Limb (tissue), 2 donors: ENCODE data around the gene FZR1.

ENCODE experiments used
- DNase-seq, 2 donors: peaks; one replicate each; pipeline ENCODE4 v3.0.0-alpha.2; 2016; ENCODE audit errors: extremely low spot score in 2 of 2

Gene FZR1

DNA sequence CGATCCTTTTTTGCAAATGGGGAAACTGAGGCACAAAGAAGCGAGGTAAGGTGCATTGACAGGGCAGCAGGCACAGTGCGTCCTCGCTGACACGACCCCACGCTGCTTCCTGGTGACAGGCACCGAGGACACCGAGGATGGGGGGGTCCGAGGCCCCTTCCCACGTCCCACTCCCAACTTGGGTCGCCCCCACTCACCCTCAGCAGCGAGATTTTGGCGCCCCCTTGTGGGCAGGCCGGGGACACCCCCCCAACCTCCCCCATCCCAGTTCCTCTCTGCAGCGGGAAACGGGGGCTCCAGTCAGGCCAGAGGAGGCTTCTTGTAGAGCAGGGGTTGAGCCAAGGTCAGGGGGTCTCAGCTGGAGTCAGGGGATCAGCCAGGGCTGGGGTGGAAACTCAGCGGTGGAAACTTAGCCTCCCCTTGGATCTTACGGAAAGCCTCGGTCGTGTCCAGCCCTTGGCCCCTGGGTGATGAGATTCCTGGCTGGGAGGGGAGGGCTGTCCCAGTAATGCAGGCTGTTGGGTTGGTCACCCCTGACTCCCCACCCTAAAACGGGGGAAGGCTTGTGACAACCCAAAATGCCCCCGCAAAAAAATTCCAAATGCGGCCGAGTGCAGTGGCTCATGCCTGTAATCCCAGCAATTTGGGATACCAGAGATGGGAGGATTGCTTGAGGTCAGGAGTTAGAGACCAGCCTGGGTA is 34.0 kb upstream of the FZR1 start:
- peak in 1 of 2 donors; percentile 75 for DNase-seq

DNA sequence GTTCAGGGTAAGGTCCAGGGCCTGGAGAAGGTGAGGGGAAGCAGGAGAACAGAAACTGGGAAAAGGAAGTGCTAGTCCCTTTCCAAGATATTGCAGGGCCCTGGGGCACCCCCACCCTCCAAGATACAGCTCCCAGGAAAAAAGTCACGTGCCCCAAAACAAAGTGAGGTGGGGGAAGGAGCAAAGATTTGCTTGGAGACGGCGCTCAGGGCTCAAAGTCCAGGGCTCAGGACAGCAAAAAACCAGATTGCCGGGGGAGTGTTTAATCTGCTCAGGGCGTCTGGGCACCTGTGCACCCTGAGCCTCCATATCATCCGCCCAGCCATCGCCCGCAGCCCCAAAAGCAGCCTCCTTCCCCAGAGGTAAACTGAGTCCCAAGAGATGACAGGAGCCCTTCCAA is 32.1 kb upstream of the FZR1 start:
- DNase-seq, result no peak

DNA sequence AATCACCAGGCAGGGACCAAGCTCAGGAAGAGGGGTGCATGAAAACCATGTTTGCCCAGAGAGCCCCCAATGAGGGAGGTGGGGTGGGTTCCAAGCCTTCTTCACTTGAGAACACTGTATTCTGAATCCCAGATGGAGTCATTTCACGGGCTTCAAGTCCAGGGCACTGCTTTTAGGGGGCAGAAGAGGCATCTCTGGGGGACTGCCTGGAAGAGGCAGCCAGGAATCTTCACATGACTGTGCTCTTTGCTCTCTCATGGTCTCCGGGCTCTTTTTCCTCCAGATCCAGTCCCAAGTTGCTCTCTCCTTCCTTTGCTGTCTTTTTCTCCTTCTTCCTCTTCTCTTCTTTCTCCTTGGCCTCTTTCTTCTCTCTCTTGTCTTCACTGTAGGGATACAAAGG is 31.5 kb upstream of the FZR1 start:
- DNase-seq, result no peak

DNA sequence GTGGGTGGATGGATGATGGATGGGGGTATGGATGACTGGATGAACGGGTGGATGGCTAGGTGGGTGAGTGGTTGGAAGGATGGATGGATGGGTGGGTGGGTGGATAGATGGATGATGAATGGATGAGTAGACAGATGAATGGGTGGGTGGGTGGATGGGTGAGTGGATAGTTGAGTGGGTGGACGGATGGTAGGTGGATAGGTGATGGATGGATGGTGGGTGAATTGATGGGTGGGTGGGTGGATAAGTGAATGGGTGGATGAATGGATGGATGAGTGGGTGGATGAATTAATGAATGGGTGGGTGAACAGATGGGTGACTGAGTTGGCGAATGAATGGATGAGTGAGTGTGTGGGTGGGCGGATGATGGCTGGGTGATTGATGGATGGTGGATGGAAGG is 30.7 kb upstream of the FZR1 start:
- DNase-seq, result no peak

DNA sequence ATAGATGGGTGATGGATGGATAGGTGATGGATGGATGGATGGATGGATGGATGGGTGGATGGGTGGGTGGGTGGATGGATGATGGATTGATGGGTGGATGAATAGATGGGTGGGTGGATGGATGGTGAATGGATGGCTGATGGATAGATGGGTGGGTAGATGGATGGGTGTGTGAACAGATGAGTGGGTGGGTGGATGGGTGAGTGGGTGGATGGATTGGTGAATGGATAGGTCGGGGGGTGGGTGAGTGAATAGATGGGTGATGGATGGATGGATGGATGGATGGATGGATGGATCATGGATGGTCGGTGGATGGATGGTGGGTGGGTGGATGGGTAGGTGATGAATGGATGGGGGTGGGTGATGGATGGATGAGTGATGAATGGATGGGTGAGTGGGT is 29.3 kb upstream of the FZR1 start:
- no peak for DNase-seq

DNA sequence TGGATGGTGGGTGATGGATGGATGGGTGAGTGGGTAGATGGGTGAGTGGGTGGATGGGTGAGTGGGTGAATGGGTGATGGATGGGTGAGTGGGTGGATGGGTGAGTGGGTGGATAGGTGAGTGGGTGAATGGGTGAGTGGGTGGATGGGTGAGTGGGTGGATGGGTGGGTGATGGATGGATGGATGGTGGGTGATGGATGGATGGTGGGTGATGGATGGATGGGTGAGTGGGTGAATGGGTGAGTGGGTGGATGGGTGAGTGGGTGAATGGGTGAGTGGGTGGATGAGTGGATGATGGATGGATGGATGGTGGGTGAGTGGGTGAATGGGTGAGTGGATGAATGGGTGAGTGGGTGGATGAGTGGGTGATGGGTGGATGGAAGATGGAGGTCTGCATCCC is 28.6 kb upstream of the FZR1 start:
- DNase-seq, result no peak

DNA sequence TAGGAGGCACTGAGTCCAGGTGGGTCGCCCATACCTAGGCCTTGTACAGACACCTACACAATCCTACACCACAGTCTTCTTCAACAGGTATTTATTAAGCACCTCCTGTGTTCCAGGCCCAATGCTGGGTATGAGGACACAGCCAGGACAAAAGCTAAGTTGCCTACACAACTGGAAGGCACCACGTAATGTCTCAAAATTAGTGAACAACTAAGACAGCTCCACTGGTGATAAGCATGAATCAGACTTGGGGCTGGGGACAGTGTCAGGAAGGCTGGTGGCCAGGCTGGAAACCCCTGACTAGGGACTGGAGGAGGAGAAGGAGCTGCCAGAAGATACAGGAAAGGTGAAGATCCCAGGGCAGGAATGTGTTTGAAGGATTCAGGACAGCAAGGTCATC is 28.2 kb upstream of the FZR1 start:
- no peak for DNase-seq

DNA sequence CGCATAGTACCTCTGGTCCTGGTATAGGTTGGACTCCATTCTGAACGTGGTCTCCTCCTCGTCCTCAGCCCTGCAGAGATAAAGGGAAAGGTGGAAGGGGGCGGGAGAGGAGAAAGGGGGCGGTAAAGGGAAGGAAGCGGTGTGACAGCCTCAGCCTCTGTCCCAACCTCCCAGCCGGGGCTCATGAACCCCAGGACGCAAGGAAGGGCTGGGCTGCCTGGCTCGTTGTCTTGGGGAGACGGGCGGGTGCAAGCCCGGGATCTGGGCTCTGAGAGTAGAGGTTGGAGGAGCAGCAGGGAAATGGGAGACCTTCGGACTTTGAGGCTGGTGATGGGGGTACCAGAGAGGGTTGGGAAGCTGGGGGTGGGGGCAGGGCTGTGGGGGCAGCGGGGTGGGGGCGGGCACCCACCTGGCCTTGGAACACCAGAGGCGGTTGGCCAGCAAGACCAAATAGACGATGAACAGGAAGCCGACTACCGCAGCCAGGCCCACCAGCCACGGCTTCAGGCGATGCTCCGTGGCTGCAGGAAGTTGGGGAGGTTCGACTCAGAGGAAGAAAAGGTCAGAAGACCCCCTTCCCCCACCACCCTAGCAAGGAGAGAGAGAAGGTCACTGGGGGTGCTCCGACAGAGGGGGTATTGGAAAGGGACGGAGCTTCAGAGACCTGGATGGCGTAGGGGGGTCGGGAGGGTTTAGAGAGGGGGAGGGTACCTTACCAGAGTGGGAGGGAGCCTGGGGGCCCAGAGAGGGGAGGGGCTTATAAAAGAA is 27.5 kb upstream of the FZR1 start:
- DNase-seq, result no peak

DNA sequence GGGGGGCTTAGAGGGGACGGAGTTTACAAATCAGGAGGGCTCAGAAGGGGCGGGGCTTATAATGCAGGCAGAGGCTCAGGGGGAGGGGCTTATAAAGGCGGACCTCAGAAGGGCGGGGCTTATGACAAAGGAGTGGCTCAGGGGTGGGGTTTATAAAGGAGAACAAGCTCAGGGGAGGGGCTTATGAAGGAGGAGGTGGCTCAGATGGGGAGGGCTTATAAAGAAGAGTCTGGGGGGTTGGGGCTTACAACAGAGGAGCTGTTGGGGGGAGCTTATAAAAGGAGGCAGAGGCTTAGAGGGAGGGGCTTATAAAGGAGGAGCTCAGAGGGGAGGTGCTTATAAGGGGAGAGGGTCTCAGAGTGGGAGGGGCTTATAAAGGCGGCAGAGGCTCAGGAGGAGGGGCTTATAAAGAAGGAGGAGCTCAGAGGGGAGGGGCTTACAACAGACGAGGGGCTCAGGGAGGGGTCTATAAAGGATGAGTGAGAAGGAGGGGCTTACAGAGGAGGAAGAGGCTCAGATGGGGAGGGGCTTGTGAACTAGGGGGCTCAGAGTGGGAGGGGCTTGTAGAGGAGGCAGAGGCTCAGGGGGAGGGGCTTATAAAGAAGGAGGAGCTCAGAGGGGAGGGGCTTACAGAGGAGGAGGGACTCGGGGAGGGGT is 26.8 kb upstream of the FZR1 start:
- DNase-seq, result no peak

DNA sequence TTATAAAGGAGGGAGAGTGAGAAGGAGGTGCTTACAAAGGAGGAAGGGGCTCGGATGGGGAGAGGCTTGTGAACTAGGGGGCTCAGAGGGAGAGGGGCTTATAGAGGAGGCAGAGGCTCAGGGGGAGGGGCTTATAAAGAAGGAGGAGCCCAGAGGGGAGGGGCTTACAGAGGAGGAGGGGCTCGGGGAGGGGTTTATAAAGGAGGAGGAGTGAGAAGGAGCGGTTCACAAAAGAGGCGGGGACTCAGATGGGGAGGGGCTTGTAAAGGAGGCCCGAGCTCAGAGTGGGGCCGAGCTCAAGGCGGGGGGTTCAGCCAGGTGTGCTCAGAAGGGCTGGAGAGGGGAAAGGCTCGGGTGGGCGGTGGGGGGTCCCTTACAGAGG is 26.3 kb upstream of the FZR1 start:
- DNase-seq, result no peak

DNA sequence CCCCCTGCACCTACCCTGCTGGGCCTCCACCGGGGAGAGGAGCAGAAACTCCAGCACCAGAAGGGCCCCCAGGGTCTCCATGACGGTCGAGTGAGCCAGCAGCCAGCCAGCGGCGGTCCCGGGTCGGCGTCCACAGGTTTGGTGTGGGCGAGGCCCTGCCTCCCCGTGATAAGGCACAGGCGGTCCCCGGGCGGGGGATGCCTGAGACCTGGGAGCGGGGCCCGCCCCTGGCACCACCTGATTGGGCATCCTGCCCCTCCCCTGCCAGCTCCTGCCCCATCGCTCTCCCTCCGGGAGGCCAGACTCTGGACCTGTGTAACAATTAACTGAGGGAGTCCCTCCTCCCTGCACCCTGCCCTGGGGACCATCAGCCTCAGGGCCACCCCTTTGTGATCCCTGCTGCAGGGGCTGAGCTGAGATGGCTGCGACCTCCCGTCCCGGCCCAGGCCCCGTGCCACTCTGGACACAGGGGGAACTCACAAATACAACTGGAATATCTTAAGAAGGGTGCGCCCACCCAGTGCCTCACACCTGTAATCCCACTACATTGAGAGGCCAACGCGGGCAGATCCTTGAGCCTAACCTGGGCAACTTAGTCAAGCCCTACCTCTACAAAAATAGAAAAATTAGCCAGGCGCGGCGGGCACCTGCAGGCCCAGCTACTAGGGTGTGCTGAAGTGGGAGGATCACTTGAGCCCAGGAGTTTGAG is 25.6 kb upstream of the FZR1 start, which contains the start of gene SMIM24:
SMIM24 (minus strand) TSS at position 143 of the 709 bp plus-strand sequence; CDS start at position 81, 62 bp downstream.
- no peak for DNase-seq

DNA sequence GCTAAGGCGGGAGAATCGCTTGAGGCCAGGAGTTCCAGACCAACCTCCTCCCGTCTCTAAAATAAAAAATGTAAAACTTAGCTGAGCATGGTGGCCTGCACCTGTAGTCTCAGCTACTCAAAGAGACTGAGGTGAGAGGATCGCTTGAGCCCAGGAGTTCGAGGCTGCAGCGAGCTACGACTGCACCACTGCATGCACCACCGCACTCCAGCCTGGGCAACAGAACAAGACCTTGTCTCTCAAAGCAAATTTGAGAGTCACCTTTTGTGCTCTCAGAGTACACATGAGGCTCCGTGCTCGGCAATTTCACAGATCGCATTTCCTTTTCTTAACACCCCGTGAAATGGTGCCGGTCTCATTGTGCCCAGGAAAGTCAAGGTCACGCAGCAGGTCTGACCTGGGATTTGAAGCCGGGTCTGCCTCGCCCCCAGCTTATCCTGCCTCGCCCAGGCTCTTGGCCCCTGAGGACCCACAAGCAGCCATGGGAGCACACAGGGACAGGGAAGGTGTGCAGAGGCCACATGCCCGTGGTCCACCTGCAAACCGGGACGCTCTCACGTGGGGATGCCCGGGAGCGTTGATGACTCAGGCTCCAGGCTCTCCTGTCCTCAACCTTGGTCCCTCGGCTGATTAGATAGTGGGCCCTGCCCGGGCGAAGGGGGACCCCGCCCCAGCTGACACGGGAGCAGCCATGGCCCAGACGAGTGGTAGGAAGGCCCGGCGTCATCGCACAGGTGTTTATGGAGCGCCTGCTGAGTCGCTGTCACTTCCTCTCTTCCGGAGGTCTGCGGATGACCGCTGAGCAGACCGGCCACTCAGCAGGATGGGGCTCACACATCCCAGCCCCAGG is 24.6 kb upstream of the FZR1 start:
- no peak for DNase-seq

DNA sequence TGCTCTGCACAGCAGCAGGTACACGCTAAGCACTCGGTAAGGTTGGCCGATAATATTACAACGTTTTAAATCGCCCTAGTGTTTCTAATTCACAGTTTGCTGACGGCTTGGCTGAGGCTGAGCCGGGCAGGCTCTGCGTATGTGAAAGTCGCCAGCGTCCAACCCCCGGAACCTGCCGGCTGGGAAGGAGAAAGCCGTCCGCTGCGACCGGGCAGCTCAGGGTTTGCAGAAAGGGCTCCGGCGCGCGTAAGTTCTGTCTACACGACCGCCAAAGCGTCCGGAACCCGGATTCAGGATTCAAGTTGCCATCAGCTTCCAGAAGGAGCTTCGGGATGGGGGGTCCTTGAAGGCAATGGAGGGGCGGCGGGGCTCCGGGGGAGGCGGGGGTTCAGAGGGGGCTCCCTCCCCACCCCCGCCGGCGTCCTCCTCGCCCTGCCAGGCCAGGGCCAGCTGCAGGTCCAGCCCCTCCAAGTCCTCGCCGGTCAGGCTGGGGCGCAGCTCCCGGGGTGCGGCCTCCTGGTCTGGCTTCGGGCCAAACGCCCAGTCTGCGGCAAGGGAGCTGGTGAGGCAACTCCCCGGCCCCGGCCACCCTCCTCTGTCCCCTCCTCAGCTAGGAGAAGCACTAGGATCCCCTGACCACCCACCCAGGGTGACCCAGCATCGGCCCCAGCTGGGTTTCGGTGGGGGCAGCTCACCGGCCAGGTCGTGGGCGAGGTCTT is 23.4 kb upstream of the FZR1 start:
- no peak for DNase-seq

DNA sequence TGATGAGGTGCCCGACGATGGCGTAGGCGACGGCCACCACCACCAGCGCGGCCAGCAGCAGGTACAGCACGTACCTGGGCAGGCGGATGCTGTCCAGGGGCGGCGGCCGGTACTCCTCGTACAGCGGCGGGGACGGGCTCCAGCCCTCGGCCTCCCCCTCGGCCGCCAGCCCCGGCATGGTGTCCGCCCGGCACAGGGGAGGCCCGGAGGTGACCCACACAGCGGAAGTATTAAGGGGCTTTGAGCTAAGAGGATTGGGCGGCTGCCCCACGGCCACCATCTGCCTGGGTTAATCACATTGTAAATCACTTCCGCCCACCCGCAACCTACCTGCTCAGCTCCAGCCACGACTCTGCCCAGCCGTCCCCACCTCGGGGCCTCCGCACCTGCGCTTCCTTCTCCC is 22.9 kb upstream of the FZR1 start, which contains the start of gene SMIM44:
SMIM44 (minus strand) TSS at position 216 of the 403 bp plus-strand sequence; CDS start at position 178, 38 bp downstream.
- DNase-seq, result no peak

DNA sequence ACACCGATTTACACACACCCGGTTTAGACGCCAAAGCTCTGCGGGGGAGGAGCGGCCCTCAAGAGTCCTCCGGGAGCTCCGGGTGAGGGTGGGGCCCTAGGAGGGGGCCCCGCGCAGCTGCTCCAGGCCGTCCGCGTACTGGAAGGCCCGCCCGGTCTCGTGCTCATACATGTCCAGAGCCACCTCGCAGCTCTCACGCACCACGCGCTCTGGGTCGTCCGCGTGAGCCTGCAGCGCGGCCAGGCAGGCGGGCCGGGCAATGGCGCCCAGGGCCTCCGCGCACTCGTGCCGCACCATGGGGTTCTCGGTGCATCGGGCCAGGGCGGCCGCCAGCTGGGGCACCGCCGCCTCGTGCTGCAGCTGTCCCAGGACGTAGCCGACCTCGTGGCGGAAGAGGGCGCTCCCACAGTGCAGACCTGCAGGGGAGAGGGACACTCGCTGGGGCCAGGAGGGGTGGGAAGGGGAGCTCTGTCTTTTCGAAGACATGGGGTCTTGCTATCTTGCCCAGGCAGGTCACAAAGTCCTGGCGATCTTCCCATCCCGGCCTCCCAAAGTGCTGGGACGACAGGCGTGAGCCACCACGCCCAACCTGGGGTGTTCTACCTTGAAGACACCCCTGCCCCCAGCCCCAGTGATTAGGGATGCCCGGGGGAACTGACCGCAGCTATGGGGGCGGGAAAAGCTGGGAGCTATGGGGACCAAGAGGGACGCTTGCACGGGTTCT is 14.6 kb upstream of the FZR1 start:
- DNase-seq, result no peak

DNA sequence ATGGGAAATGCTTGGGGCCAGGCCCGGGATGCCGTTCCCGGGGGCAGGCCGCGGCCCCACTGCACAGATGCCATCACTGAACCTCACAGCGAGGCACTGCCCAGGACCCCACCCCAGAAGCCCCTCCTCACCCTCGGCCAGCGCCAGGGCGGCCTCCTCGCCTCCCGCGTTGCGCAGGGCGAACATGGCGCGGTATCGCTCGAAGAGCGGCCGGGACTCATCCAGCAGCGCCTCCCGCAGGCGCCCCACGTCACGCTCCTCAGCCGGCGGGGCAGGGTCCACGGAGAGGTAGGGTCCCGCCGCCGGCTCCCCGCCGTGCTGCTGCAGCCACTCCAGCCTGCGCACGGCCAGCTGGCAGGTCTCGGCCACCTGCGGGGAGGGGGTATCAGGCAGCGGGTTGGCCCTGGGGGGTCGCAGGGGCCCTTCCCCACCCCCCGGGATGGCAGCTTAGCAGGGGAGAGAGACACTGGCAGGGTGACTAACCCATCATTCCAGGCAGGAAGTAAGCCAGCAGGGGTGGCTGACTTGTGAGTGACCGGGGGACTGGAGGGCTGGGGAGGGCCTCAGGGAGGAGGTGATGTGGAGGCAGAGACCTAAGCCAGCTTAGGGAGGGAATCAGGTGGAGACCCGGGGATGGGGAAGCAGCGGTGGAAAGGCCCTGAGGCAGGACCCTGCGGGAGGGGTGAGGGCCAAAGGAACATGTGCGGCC is 13.8 kb upstream of the FZR1 start:
- DNase-seq, result no peak

DNA sequence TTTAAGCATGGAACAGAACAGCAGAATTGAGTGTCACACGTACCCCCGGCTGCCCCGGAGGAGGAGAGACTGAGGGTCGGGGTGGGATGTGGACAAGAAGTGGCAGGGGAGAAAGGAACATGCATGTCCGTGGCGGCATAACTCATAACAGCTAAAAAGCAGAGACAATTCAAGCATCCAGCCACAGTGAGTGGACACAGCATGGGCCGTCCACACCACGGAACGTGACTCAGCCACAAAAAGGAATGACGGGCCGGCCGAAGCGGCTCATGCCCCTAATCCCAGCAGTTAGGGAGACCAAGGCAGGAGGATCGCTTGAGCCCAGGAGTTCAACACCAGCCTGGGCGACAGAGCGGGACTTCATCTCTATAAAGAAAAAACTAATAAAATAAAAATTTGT is 13.2 kb upstream of the FZR1 start:
- no peak for DNase-seq

DNA sequence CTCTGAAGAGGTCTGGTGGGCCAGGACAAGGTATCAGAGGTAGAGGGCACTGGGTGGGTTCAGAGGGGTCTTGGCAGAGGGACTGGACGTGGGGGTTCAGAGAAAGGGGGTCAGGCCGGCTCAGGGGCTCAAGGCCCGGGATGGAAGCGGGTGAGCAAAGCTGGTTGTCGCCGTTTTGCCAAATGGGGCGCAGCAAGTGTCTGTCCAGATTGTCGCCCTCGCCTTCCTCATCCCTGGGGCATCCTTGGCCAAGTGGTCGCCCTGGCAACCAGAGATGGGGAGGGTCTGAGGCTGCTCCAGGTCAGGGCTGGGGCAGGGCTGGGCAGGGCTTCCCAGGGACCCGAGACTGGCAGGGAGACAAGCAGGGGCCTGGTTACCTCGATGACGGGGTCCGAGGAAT is 12.5 kb upstream of the FZR1 start:
- DNase-seq, result no peak

DNA sequence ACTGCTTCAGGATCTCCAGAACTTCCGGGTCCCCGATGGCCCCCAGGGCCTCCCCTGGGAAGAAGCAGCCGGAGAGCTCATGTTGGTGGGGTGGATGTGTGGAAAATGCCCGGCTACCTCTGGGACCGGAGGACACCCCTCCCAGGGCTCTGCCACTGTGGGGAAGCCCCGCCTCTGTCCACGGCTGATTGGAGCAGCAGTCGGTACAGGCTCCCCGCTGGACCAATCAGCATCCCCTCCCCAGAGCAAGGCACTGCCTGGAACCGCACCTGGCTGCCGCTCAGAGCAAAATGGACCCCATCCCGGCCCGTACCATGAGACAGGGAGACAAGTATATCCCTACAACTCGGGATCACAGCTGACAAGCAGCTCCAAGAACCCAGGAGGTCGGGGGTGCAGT is 12.1 kb upstream of the FZR1 start:
- no peak for DNase-seq
